GM12878 (cell line): ENCODE measurements around the gene WASF2. TPM values are rescaled to one million over a fixed set of nuclear protein-coding genes. Genes with fewer than 3 reads are reported as not detected.

ENCODE experiments used
- ATAC-seq: fragments of 200-7000 bp; cut with Tn5 transposase; 3 replicates; pipeline ENCODE4 v1.9.1; 2020; ENCODE audit warnings: mild to moderate bottlenecking, moderate library complexity
- BruUV-seq: library from RNA; stranded (reverse); fragments of 400-500 nt; replicated peaks from 2 replicates; lab custom pipeline; 2021; lab: Mats Ljungman, UMichigan
- CTCF ChIA-PET: fragments of 300-600 bp; sonication (Branson Sonifier 250); formaldehyde crosslinking; extraction: SDS; loops from one replicate; lab custom pipeline; 2021; ENCODE audit warnings: inconsistent platforms; lab: Yijun Ruan, JAX
- POLR2A ChIA-PET: fragments of 350-600 bp; formaldehyde crosslinking; extraction: SDS; loops from one replicate; lab custom pipeline; 2021; ENCODE audit warnings: inconsistent platforms; lab: Charles Lee
- RAD21 ChIA-PET: fragments of 300-600 bp; sonication (Branson Sonifier 250); formaldehyde crosslinking; loops from one replicate; lab custom pipeline; 2023; ENCODE audit warnings: antibody characterized with exemption; ENCODE audit not compliant: unreplicated experiment; lab: Charles Lee
- SMC1A ChIA-PET: fragments of 300-600 bp; sonication (Branson Sonifier 250); formaldehyde crosslinking; loops from one replicate; lab custom pipeline; 2023; ENCODE audit not compliant: unreplicated experiment, uncharacterized antibody; lab: Charles Lee
- DNase-seq: peaks from one replicate; pipeline ENCODE4 v3.0.0-alpha.2; 2011; ENCODE audit warnings: low read depth, low spot score
- FAIRE-seq: peaks from 3 replicates; lab custom pipeline; 2011; peaks lifted over from hg19 to GRCh38; lab: Jason Lieb, UNC
- H2AFZ ChIP-seq: 2 replicates; pipeline ENCODE4 v1.6.0; 2011; ENCODE audit warnings: low read depth, low read length, control low read depth; ENCODE audit not compliant: control insufficient read depth
- H3K27ac ChIP-seq: 2 replicates; pipeline ENCODE4 v1.5.1; 2011; ENCODE audit warnings: control low read depth; ENCODE audit not compliant: control insufficient read depth, insufficient read depth
- H3K27me3 ChIP-seq, 2 experiments: replicated peaks in 1 of 2; 2 replicates each; pipeline versions ENCODE4 v1.6.0 to v1.6.1; 2011; ENCODE audit warnings: low read length in 1 of 2; ENCODE audit not compliant: control insufficient read depth in 2 of 2, insufficient read depth in 2 of 2
- H3K36me3 ChIP-seq, 2 experiments: 2 replicates each; pipeline ENCODE4 v1.5.1; 2011; ENCODE audit warnings: low read length in 1 of 2; ENCODE audit not compliant: control insufficient read depth in 2 of 2, insufficient read depth in 2 of 2
- H3K4me1 ChIP-seq: 2 replicates; pipeline ENCODE4 v1.6.1; 2011; ENCODE audit warnings: mild to moderate bottlenecking, low read length, moderate library complexity, mixed read lengths; ENCODE audit not compliant: control insufficient read depth, insufficient read depth
- H3K4me2 ChIP-seq: 2 replicates; pipeline ENCODE4 v1.6.0; 2011; ENCODE audit warnings: control low read depth; ENCODE audit not compliant: control insufficient read depth, insufficient read depth
- H3K4me3 ChIP-seq: fragments of 200-600 bp; sonication (generic); 2 replicates; pipeline ENCODE4 v1.5.1; 2016
- H3K79me2 ChIP-seq: 2 replicates; pipeline ENCODE4 v1.6.0; 2011; ENCODE audit warnings: low read length; ENCODE audit not compliant: control insufficient read depth, insufficient read depth
- H3K9ac ChIP-seq: 2 replicates; pipeline ENCODE4 v1.8.0; 2011; ENCODE audit warnings: low read length, control low read depth, mixed read lengths; ENCODE audit not compliant: control insufficient read depth, insufficient read depth
- H3K9me3 ChIP-seq: replicated peaks from 3 replicates; pipeline ENCODE4 v1.5.1; 2011; ENCODE audit warnings: mild to moderate bottlenecking, low read length; ENCODE audit not compliant: control insufficient read depth, insufficient read depth
- H4K20me1 ChIP-seq: 2 replicates; pipeline ENCODE4 v1.6.0; 2011; ENCODE audit not compliant: control insufficient read depth, insufficient read depth
- ETV6 ChIP-seq, 2 experiments: fragments of 450-650 bp in 1 of 2; IDR thresholded peaks in 1 of 2; conservative IDR thresholded peaks in 1 of 2; 2 replicates each; pipeline ENCODE4 v1.6.1; 2014; ENCODE audit warnings: antibody characterized with exemption in 1 of 2, borderline replicate concordance in 1 of 2, low read depth in 1 of 2, mild to moderate bottlenecking in 1 of 2, moderate library complexity in 1 of 2
- FOXK2 ChIP-seq: fragments of 450-650 bp; IDR thresholded peaks from 2 replicates; pipeline ENCODE4 v1.6.1; 2017; ENCODE audit warnings: mild to moderate bottlenecking, moderate library complexity
- FOXM1 ChIP-seq: IDR thresholded peaks from 2 replicates; pipeline ENCODE4 v1.6.1; 2012; ENCODE audit warnings: low read depth, mild to moderate bottlenecking, inconsistent platforms, low read length, moderate library complexity
- KDM1A ChIP-seq: fragments of 200-600 bp; sonication (generic); IDR thresholded peaks from 2 replicates; pipeline ENCODE4 v1.6.1; 2016; ENCODE audit warnings: borderline replicate concordance
- LARP7 ChIP-seq: fragments of 450-650 bp; IDR thresholded peaks from 2 replicates; pipeline ENCODE4 v1.6.1; 2017; ENCODE audit warnings: mild to moderate bottlenecking
- NFXL1 ChIP-seq: fragments of 450-650 bp; IDR thresholded peaks from 2 replicates; pipeline ENCODE4 v1.6.1; 2017; ENCODE audit warnings: antibody characterized with exemption, mild to moderate bottlenecking, borderline replicate concordance
- POLR2AphosphoS2 ChIP-seq: IDR thresholded peaks from 2 replicates; pipeline ENCODE4 v1.6.1; 2011; ENCODE audit warnings: low read depth, mild to moderate bottlenecking, low read length, improper control_type of control experiment, moderate library complexity
- RBBP5 ChIP-seq: fragments of 200-600 bp; sonication (generic); conservative IDR thresholded peaks from 2 replicates; pipeline ENCODE4 v1.6.1; 2016
- SMAD5 ChIP-seq: IDR thresholded peaks from 2 replicates; pipeline ENCODE4 v1.6.1; 2016; ENCODE audit warnings: antibody characterized with exemption, low read depth
- SPI1 ChIP-seq: IDR thresholded peaks from 2 replicates; pipeline ENCODE4 v1.6.1; 2011; ENCODE audit warnings: low read depth, mild to moderate bottlenecking, low read length, moderate library complexity, borderline replicate concordance; ENCODE audit not compliant: insufficient read depth
- SUPT20H ChIP-seq: IDR thresholded peaks from 2 replicates; pipeline ENCODE4 v1.6.1; 2011; ENCODE audit warnings: low read depth, mild to moderate bottlenecking, low read length, moderate library complexity, borderline replicate concordance; ENCODE audit not compliant: control insufficient read depth
- YY1 ChIP-seq: IDR thresholded peaks from 2 replicates; pipeline ENCODE4 v1.6.1; 2011; ENCODE audit warnings: low read depth, mild to moderate bottlenecking, low read length
- WGBS: methylation state at CpG from one replicate; pipeline ENCODE4 v1.1.6; 2016; ENCODE audit warnings: low lambda C conversion rate; ENCODE audit not compliant: insufficient replicate concordance, insufficient coverage; ENCODE audit errors: missing lambda C conversion rate; 5-methylcytosine and 5-hydroxymethylcytosine counted together
- in situ Hi-C: fragments of 300-500 bp; cut with MboI; formaldehyde crosslinking; loops from 9 replicates; pipeline ENCODE4 v1.14.3; 2018; ENCODE audit warnings: mixed read lengths
- intact Hi-C: fragments of 100-400 bp; cut with micrococcal nuclease; formaldehyde crosslinking; loops from one replicate; pipeline ENCODE4 v1.14.2; 2022; ENCODE audit not compliant: unreplicated experiment
- polyA plus RNA-seq, 11 experiments: library from polyadenylated mRNA; depleted of rRNA in 4 of 11; unstranded in 6 of 11; stranded (reverse) in 5 of 11; fragments of >200 nt; fragmentation: Nextera tagmentation in 4 of 11; fragmentation: Illumina TruSeq in 1 of 11; extraction: Ambion mirVana in 4 of 11; extraction: Trizol in 1 of 11; gene quantifications; 1 replicate in 1 of 11; 2 replicates in 10 of 11; pipeline versions ENCODE4 v1.2.1 to v1.2.3, GENCODE V29; 2011 to 2016; ENCODE audit warnings: inconsistent platforms in 2 of 11, missing spikeins in 2 of 11, low read depth in 1 of 11
- total RNA-seq, 4 experiments: library from RNA; depleted of rRNA in 3 of 4; stranded (reverse); fragments of >200 nt in 3 of 4; fragmentation: Illumina TruSeq in 1 of 4; extraction: Trizol in 1 of 4; gene quantifications; 2 replicates each; pipeline versions ENCODE4 v1.2.1 to v1.2.3, GENCODE V29; 2013 to 2021
- TF ChIP-seq, protein P1 (sequence below): fragments of 150-350 bp; IDR thresholded peaks from 2 replicates; pipeline ENCODE4 v1.6.1; 2014; ENCODE audit warnings: mild to moderate bottlenecking, low read depth, low read length
- TF ChIP-seq, protein P2 (sequence below): IDR thresholded peaks from 2 replicates; pipeline ENCODE4 v1.6.1; 2011; ENCODE audit warnings: low read depth, mild to moderate bottlenecking, low read length, moderate library complexity, borderline replicate concordance; ENCODE audit errors: extremely low read depth
- TF ChIP-seq, protein P3 (sequence below): fragments of 450-650 bp; IDR thresholded peaks from 2 replicates; pipeline ENCODE4 v1.6.1; 2014; ENCODE audit warnings: mild to moderate bottlenecking
- TF ChIP-seq, protein P4 (sequence below): IDR thresholded peaks from 2 replicates; pipeline ENCODE4 v1.6.1; 2012; ENCODE audit warnings: low read depth, low read length, improper control_type of control experiment

Gene WASF2
- total and polyA plus RNA-seq, 10 of the 15 experiments (the other 5 are each of a cell fraction or from before 2014, with no cell fraction given): 7.0 to 111 (median 37.1) TPM

DNA sequence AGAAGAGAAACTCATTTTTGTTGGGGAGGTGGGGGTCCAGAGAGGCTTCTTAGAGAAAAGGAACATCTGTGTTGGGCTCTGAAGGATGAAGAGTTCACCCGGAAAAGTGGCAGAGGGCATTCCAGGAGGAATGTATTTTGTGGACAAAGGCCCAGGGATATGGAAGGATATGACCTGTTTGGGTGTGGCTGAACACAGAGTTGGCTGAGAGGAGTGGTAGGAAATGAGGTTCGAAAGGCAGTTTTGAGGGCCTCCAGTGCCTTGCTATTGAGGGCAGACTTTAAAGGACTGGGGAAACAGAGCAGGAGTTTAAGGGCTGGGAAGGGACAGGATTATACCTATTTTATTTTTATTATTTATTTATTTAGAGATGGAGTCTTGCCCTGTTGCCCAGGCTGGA, 27.3 kb upstream of the WASF2 start:
- ChIA-PET RAD21 (interaction anchor here (0.9 kb wide), 1 partner anchor 39 kb away, joined by 3 read pairs; no protein-coding TSS in a partner anchor), SMC1A (interaction anchor here (1.3 to 3.6 kb wide), 2 partner anchors 102 to 175 kb away, joined by 4 to 16 read pairs; no protein-coding TSS in a partner anchor), CTCF (no interaction called here)
- Histone ChIP-seq H3K4me1 (no peaks in the 10 kb centered on the region; the same call in 1 of the 2 replicates), H4K20me1 (no peaks in the 10 kb centered on the region), H3K36me3 (no peaks in the 10 kb centered on the region), H3K27ac (no peak overlapping the region), H3K9ac (no peak overlapping the region), H3K79me2 (no peaks in the 10 kb centered on the region), H3K27me3 (no peaks in the 10 kb centered on the region), H3K9me3 (no peaks in the 10 kb centered on the region), H2AFZ (no peak overlapping the region), H3K4me3 (no peak overlapping the region), H3K4me2 (no peak overlapping the region)
- no peak for ATAC-seq
- intact Hi-C loops: no loop called here
- no peak for DNase-seq
- FAIRE-seq: no peak
- in situ Hi-C loops: no loop called here
- BruUV-seq: no TSS peak
- no peak for TF ChIP-seq LARP7
- no peak for TF ChIP-seq RBBP5
- no peak for TF ChIP-seq FOXK2
- TF ChIP-seq, protein P1, sequence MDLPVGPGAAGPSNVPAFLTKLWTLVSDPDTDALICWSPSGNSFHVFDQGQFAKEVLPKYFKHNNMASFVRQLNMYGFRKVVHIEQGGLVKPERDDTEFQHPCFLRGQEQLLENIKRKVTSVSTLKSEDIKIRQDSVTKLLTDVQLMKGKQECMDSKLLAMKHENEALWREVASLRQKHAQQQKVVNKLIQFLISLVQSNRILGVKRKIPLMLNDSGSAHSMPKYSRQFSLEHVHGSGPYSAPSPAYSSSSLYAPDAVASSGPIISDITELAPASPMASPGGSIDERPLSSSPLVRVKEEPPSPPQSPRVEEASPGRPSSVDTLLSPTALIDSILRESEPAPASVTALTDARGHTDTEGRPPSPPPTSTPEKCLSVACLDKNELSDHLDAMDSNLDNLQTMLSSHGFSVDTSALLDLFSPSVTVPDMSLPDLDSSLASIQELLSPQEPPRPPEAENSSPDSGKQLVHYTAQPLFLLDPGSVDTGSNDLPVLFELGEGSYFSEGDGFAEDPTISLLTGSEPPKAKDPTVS: no peak
- no peak for TF ChIP-seq YY1
- no peak for TF ChIP-seq SUPT20H
- TF ChIP-seq ETV6 (conservative IDR thresholded peaks at IDR 0.05 in 1 of 2, IDR thresholded peaks at IDR 0.05 in 1 of 2; ENCODE audit: borderline replicate concordance in 1 of 2, low read depth in 1 of 2): no peak
- TF ChIP-seq, protein P2, sequence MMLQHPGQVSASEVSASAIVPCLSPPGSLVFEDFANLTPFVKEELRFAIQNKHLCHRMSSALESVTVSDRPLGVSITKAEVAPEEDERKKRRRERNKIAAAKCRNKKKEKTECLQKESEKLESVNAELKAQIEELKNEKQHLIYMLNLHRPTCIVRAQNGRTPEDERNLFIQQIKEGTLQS: no peak
- TF ChIP-seq SPI1: no peak
- no peak for TF ChIP-seq NFXL1
- TF ChIP-seq, protein P3, sequence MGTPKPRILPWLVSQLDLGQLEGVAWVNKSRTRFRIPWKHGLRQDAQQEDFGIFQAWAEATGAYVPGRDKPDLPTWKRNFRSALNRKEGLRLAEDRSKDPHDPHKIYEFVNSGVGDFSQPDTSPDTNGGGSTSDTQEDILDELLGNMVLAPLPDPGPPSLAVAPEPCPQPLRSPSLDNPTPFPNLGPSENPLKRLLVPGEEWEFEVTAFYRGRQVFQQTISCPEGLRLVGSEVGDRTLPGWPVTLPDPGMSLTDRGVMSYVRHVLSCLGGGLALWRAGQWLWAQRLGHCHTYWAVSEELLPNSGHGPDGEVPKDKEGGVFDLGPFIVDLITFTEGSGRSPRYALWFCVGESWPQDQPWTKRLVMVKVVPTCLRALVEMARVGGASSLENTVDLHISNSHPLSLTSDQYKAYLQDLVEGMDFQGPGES: no peak
- TF ChIP-seq POLR2AphosphoS2: no peak
- TF ChIP-seq KDM1A: no peak
- TF ChIP-seq SMAD5: no peak
- TF ChIP-seq, protein P4, sequence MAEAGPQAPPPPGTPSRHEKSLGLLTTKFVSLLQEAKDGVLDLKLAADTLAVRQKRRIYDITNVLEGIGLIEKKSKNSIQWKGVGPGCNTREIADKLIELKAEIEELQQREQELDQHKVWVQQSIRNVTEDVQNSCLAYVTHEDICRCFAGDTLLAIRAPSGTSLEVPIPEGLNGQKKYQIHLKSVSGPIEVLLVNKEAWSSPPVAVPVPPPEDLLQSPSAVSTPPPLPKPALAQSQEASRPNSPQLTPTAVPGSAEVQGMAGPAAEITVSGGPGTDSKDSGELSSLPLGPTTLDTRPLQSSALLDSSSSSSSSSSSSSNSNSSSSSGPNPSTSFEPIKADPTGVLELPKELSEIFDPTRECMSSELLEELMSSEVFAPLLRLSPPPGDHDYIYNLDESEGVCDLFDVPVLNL: no peak
- no peak for TF ChIP-seq FOXM1
- TF ChIP-seq, all 136 proteins: peak for 0
- 46% methylated on average over 2 of the region's 2 CpGs for WGBS
- POLR2A ChIA-PET: interaction anchor here (2.0 kb wide), 1 partner anchor 24 kb away, joined by 7 read pairs; no protein-coding TSS in a partner anchor
